ENCODE measurements around the gene TM2D3. TPM values are rescaled to one million over a fixed set of nuclear protein-coding genes. Genes with fewer than 3 reads are reported as not detected.

Gene TM2D3
- total and polyA plus RNA-seq, 2 donors (not counting 1 experiment from before 2014, with no cell fraction given), result 46.1 to 71.5 TPM

- Histone ChIP-seq H3K4me2 (ENCODE audit: extremely low read depth, insufficient read depth, low read length) (no peak overlapping the region), H3K9me3 (ENCODE audit: control insufficient read depth, insufficient read depth, low read depth, low read length) (no peaks in the 10 kb centered on the region), H3K36me3 (ENCODE audit: control insufficient read depth, insufficient read depth, low read length) (no peaks in the 10 kb centered on the region), H3K4me3 (replicated peaks in 1 of 4; ENCODE audit: control extremely low read depth in 1 of 4, insufficient read depth in 1 of 4, low read depth in 3 of 4, low read length in 4 of 4) (no peak overlapping the region), H3K27ac (ENCODE audit: insufficient read depth, low read length) (no peak overlapping the region), H4K20me1 (ENCODE audit: control insufficient read depth, extremely low read depth, insufficient read depth, low read length) (no peaks in the 10 kb centered on the region), H3K27me3 (ENCODE audit: control insufficient read depth, insufficient read depth, low read length) (no peaks in the 10 kb centered on the region), H2AFZ (ENCODE audit: low read length) (no peak overlapping the region), H3K9ac (ENCODE audit: insufficient read depth, low read length) (no peak overlapping the region), H3K79me2 (ENCODE audit: control insufficient read depth, insufficient read depth, low read length) (no peaks in the 10 kb centered on the region), H3K4me1 (ENCODE audit: control insufficient read depth, extremely low read depth, insufficient read depth, low read length) (no peaks in the 10 kb centered on the region)
- no peak for DNase-seq (ENCODE audit: low read depth in 2 of 2)
- no peak for TF ChIP-seq EZH2 (IDR thresholded peaks at IDR 0.05; ENCODE audit: low read length, missing control alignments)
- no peak for TF ChIP-seq CTCF (conservative IDR thresholded peaks at IDR 0.05 in 1 of 2, IDR thresholded peaks at IDR 0.05 in 1 of 2; ENCODE audit: low read depth in 1 of 2, low read length in 2 of 2)
These were observed 33.1 kb downstream of the TM2D3 start for GRCh38 chr15:101618851-101619614.

- H3K27ac ChIP-seq (ENCODE audit: insufficient read depth, low read length), result no peak overlapping the region
- no peak for DNase-seq (ENCODE audit: low read depth in 2 of 2)
These were observed 34.1 kb downstream of the TM2D3 start for GRCh38 chr15:101618076-101618475.

More at GRCh38 chr15:101618076-101618475, 34.1 kb downstream of the TM2D3 start:
- Histone ChIP-seq H3K4me2 (ENCODE audit: extremely low read depth, insufficient read depth, low read length) (no peak overlapping the region), H4K20me1 (ENCODE audit: control insufficient read depth, extremely low read depth, insufficient read depth, low read length) (no peaks in the 10 kb centered on the region), H3K79me2 (ENCODE audit: control insufficient read depth, insufficient read depth, low read length) (no peaks in the 10 kb centered on the region), H3K36me3 (ENCODE audit: control insufficient read depth, insufficient read depth, low read length) (no peaks in the 10 kb centered on the region), H3K9ac (ENCODE audit: insufficient read depth, low read length) (no peak overlapping the region), H2AFZ (ENCODE audit: low read length) (no peak overlapping the region), H3K4me1 (ENCODE audit: control insufficient read depth, extremely low read depth, insufficient read depth, low read length) (no peaks in the 10 kb centered on the region), H3K9me3 (ENCODE audit: control insufficient read depth, insufficient read depth, low read depth, low read length) (no peaks in the 10 kb centered on the region), H3K4me3 (replicated peaks in 1 of 4; ENCODE audit: control extremely low read depth in 1 of 4, insufficient read depth in 1 of 4, low read depth in 3 of 4, low read length in 4 of 4) (no peak overlapping the region), H3K27me3 (ENCODE audit: control insufficient read depth, insufficient read depth, low read length) (no peaks in the 10 kb centered on the region)
- TF ChIP-seq EZH2 (IDR thresholded peaks at IDR 0.05; ENCODE audit: low read length, missing control alignments), result no peak
- TF ChIP-seq CTCF (conservative IDR thresholded peaks at IDR 0.05 in 1 of 2, IDR thresholded peaks at IDR 0.05 in 1 of 2; ENCODE audit: low read depth in 1 of 2, low read length in 2 of 2), result no peak

Data from fibroblast of lung (primary cell).